Left ventricle myocardium inferior (tissue), 1 donor: ENCODE measurements around the gene SMARCC1. TPM values are rescaled to one million over a fixed set of nuclear protein-coding genes. Genes with fewer than 3 reads are reported as not detected.

Experiments
- DNase-seq: peaks from one replicate; pipeline ENCODE4 v3.0.0-alpha.2; 2020
- H3K27ac ChIP-seq: fragments of 200-600 bp; replicated peaks from 2 replicates; pipeline ENCODE4 v1.8.0; 2021
- H3K27me3 ChIP-seq: fragments of 200-600 bp; 2 replicates; pipeline ENCODE4 v1.8.0; 2021; ENCODE audit warnings: low read depth
- H3K36me3 ChIP-seq: fragments of 200-600 bp; 2 replicates; pipeline ENCODE4 v1.8.0; 2021
- H3K4me1 ChIP-seq: fragments of 200-600 bp; 2 replicates; pipeline ENCODE4 v1.8.0; 2021
- H3K4me3 ChIP-seq: fragments of 200-600 bp; 2 replicates; pipeline ENCODE4 v1.8.0; 2021; ENCODE audit warnings: mild to moderate bottlenecking, moderate library complexity
- H3K9me3 ChIP-seq: fragments of 200-600 bp; replicated peaks from 2 replicates; pipeline ENCODE4 v1.8.0; 2021
- intact Hi-C: fragments of 100-400 bp; cut with micrococcal nuclease; formaldehyde crosslinking; loops from one replicate; pipeline ENCODE4 v1.11.0; 2022
- total RNA-seq: library from RNA; stranded (reverse); fragmentation: NEBNext Ultra II Directional; extraction: Animal tissue kit (Norgen Biotek cat#: 25700); gene quantifications from one replicate; pipeline ENCODE4 v1.2.1, GENCODE V29; 2021
- TF ChIP-seq, protein P1 (sequence below): fragments of 200-600 bp; IDR thresholded peaks from 2 replicates; pipeline ENCODE4 v1.8.0; 2021; ENCODE audit warnings: antibody characterized with exemption, mild to moderate bottlenecking, borderline replicate concordance
- donor health status: DM: no; HTN: yes; CAD: no; lungs with severe emphysema.

The SMARCC1 gene
- total RNA-seq, 1 donor from 2014 or later, result 22.9 TPM

DNA sequence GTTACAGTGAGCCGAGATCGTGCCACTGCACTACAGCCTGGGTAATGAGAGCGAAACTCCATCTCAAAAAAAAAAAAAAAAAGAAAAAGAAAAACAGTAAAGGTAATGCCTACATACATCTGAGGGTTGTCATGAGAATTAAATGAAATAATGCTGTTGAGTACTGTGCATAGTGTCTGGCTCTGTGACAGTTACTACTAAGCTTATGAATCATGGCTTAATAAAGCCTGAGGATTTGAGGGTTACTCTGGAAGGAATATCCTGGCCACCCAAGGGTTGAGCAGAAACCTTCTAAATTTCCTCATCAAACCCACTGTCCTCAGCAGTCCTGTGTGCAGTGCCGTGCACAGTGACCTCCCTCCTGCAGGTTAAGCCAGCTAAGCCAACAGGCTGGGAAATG lies 241.4 kb downstream of the SMARCC1 start:
- TF ChIP-seq, protein P1, sequence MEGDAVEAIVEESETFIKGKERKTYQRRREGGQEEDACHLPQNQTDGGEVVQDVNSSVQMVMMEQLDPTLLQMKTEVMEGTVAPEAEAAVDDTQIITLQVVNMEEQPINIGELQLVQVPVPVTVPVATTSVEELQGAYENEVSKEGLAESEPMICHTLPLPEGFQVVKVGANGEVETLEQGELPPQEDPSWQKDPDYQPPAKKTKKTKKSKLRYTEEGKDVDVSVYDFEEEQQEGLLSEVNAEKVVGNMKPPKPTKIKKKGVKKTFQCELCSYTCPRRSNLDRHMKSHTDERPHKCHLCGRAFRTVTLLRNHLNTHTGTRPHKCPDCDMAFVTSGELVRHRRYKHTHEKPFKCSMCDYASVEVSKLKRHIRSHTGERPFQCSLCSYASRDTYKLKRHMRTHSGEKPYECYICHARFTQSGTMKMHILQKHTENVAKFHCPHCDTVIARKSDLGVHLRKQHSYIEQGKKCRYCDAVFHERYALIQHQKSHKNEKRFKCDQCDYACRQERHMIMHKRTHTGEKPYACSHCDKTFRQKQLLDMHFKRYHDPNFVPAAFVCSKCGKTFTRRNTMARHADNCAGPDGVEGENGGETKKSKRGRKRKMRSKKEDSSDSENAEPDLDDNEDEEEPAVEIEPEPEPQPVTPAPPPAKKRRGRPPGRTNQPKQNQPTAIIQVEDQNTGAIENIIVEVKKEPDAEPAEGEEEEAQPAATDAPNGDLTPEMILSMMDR, result no peak
- Histone ChIP-seq H3K27me3 (peaks cover 6% of the 10 kb centered on the region), H3K4me1 (no peaks in the 10 kb centered on the region), H3K4me3 (no peak overlapping the region), H3K9me3 (no peaks in the 10 kb centered on the region), H3K36me3 (no peaks in the 10 kb centered on the region), H3K27ac (no peak overlapping the region)
- intact Hi-C loops, result no loop called here
- no peak for DNase-seq

DNA sequence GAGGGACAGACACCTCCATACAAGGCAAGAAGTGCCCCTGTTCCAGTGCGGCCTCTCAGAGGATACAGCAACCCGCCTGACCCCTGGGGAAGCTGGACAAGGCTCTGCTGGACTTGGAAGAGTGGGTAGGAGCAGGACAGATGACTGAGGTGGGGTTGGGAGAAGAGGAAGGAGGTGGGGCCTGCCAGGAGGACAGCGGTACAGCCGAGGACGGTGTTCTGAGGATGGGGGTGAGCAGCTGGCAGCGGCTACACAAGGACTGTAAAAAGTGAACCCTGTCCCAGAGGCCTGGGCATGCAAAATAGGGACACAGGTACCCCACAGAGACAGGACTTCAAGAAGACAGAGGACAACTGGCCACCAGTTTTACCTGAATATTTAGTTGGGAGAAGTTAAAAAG lies 244.7 kb downstream of the SMARCC1 start:
- intact Hi-C loops, result no loop called here

DNA sequence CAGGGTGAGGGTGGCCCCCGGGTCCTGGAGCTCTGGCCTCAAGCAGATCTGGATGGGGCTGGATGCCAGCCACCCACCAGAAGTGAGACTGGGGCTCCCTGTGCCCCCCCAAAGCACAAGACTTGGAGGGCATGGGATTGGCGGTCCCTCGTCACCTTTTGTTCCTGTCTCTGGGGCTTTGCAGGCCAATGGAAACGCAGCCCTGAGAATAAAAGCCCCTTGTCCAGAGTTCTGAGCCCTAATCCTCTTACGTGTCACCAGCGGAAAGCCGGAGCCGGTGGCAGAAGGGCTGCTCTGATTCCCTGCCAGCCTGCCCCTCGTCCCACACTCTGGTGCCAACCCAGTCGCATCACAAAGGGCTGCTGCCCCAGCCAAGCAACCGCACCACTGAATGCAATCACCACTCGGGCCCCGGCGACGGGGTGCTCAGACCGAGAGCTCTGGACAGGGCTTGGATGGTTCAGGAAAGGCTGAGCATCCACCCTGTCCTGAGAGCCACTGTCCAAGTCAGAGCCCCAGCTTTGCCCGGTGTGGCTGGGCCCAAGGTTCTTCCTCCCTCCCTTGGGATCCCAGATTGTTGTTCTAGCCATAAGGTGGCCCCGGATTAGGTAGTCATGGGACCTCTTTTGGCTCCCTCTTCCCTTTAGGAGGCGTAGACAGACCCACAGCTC lies 245.3 kb downstream of the SMARCC1 start:
- no peaks in the 10 kb centered on the region for H3K36me3 ChIP-seq
- H3K27me3 ChIP-seq, result peaks cover 12% of the 10 kb centered on the region
- no peak for DNase-seq
- no peak overlapping the region for H3K4me3 ChIP-seq
- TF ChIP-seq, protein P1, result no peak
- no peaks in the 10 kb centered on the region for H3K4me1 ChIP-seq
- intact Hi-C loops, result no loop called here
- no peak overlapping the region for H3K27ac ChIP-seq
- H3K9me3 ChIP-seq, result no peaks in the 10 kb centered on the region

More for the DNA sequence above, 244.7 kb downstream of the SMARCC1 start:
- H3K9me3 ChIP-seq, result no peaks in the 10 kb centered on the region
- TF ChIP-seq, protein P1, result no peak
- no peak for DNase-seq
- H3K36me3 ChIP-seq, result no peaks in the 10 kb centered on the region
- no peak overlapping the region for H3K4me3 ChIP-seq
- no peaks in the 10 kb centered on the region for H3K4me1 ChIP-seq
- no peak overlapping the region for H3K27ac ChIP-seq
- peaks cover 12% of the 10 kb centered on the region for H3K27me3 ChIP-seq

Other genes starting within 250 kb of the SMARCC1 start
- 0.22 TPM for gene CSPG5, start 203.0 kb downstream of the SMARCC1 start, total RNA-seq
- gene DHX30, start 21.2 kb upstream of the SMARCC1 start, total RNA-seq, result 49.8 TPM
- gene MAP4, start 234.5 kb upstream of the SMARCC1 start, total RNA-seq, result 662 TPM